GM21737 (cell line): Measurements from ENCODE around the gene KIAA0825.

Source experiments
- ATAC-seq: cut with Tn5 transposase; IDR thresholded peaks from one replicate; pipeline ENCODE4 v1.9.1; 2021; ENCODE audit warnings: mild to moderate bottlenecking, moderate library complexity; ENCODE audit not compliant: unreplicated experiment

KIAA0825 gene

DNA sequence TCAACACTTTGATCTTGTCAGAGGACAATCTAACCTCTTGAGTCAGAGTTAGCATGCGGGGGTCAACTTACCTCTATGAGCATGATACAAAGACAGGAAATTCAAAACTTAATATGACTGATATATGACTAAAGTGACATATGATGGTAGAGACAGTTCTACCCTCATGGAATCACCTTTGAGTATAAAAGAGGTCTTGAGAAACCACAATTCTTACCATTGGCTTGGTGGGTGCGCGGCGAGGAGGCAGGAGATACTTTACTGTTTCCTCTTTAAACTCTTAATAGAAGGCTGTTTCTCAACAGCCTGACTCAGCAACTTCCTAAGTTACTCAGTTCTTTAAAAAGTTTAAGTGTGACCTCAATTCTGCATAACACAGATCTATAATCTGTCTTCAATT is 372.8 kb downstream of the KIAA0825 start:
- no peak for ATAC-seq

DNA sequence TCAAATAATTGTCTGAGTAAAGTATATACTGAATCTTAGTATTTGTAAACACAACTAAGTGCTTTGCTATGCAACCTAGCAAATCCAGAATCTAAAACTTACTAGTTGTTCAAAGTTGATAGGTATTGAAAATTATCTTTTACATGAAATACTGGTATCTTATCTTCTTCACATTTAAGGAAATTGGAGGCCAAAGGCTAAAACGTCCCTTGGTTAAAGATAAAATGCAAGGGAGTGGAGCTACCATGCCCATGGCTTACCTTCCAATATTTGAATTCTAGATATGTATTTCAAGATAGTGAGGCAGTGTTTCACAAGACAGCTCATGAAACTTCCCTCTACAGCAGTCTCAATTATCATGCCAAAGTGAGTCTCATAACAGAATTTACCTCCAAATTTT is 373.5 kb downstream of the KIAA0825 start:
- ATAC-seq: no peak

DNA sequence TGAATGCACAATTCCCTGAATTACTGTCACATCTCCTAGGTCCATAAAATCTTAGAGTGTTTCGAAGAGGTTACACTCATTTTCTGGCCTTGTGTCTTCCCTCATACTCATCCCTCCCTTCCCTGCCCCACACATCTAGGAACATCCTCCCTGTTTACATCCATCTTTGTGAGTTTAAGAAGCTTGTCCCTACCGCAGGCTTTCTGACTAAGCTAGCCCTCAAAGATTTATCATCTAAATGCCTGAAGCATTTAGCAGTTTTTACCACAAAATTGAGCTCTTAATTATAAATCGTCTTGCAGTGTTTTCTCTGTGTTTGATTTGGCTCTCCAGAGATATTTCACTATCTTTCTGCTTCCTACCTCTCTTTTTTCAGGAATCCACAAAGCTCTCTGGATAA is 374.8 kb downstream of the KIAA0825 start:
- no peak for ATAC-seq

DNA sequence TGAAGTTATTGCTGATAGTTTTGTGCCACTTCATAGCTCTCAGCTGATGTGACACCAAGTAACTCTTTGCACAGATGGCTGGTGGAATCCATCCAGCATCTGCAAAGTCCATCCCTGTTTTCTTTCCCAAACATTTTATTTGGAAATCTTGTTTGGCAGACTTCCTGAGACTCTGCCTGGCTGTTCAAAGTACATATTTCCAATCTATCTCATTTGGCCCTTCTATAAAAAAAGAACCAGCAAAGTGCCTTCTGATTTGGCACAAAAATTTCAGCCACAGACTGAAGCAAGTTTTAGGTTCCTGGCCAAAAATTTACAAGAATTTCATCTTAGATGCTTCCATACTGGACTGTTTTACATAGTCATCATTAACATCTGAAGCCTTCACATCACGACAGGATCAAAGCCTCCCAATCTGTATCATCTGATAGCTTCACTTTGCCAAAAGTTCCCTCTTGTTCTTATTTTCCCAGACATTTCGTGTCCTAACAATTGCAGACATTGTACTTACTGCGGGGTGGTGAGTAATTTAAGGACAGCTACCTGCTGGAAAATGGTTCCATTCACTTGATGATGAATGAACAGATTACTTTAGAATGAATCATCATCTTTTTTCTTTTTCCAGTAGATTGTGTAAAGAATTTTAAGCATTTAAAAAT is 377.3 kb downstream of the KIAA0825 start:
- no peak for ATAC-seq

DNA sequence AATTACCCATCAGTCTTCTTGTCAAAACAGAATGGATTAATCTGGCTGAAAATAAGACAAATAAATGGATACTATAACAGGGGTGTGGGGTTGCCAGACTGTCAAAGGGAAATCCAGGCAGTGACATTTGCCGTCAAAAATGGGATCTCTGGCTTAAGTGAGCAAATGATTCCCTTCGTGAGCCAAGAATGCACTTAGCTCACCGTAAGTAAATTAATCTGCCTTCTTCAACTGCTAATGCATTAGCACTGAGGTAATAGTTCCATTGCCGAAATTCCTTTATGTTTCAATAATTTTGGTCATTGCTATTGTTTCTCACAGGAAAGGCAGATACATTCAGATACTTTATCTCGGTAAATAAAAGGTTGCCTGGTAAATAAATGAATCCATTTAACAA is 377.8 kb downstream of the KIAA0825 start:
- no peak for ATAC-seq

DNA sequence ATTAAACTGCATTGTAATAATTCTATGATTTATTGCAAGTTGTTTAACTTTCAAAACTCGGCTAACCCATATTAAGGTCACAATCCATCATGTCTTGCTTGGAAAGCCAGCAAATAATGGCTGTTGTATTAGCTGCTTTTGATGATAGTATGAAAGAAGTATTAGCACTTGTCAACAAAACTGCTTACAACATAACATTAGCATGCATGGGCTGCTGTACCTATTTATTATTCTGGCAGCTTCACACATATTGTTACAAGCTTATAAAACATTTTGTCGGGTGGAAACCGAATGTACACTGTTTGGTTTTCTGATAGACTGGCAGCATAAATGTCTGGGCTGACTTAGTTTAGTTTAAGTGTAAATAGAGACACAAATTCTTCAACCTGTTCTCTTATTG is 378.3 kb downstream of the KIAA0825 start:
- no peak for ATAC-seq

DNA sequence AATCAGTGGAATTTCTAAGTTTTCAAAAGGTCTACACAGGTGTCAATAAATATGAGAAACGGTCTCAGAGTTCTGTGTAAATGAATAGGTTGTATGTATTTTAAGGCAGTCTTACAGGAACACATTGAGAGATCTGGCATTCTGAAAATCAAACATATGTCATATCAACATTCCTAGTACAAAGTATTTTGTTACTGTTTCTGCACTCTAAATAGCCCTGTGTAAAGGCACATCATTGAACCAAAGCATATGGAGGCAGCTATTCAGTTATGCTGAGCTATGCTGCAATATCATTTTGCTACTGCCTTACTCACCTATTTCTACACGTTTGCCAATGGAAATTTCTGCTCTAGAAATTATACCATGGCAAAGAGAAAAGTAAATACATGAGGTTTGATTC is 379.1 kb downstream of the KIAA0825 start:
- no peak for ATAC-seq

DNA sequence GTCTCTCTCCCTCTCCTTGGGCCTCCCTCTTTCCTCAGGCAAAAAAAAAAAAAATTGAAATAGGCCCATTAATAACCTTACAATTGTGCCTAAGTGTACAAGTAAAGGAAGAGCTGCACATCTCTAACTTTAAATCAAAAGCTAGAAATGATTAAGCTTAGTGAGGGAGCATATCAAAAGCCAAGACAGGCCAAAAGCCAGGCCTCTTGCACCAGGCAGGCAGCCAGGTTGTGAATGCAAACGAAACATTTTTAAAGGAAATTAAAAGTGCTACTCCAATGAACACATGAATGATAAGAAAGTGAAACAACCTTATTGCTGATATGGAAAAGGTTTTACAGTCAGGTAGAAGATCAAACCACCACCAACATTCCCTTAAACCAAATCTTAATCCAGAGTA is 383.4 kb downstream of the KIAA0825 start:
- no peak for ATAC-seq

DNA sequence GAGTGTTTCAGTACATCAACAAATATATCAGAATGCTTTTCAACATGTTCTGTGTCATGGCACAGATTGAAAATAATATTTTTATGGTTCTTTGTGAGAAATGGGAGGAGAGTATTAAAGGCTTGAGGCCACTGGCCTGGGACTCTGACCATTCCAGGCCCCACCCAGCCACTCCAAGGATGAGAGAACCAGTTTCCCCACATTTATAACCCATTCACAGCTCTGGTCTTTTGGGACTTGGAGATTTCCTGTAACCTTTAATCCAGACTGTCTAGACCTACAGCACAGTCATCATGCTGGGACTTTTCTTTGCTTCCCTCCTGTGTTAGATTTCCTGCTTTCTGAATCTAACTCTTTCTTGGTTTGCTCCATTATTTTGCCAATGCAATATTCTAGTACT is 389.6 kb downstream of the KIAA0825 start:
- ATAC-seq: no peak

DNA sequence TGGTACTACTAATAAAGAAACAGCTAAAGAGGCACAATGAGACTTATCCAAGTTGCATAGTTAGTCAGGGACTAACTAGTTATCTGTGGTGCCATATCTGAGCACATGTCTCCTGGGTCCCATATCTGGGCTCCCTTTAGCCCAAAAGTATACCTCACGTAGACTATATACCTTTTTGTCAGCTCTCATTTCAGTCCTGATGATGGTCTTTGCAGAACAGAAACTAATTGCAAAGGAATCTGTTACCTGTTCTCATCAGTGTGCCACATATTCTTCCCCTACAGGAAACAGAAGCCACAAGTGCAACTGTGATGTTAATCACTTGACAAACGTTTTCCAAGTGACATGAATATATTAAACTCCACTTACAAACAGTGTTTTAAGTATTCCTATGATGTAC is 395.2 kb downstream of the KIAA0825 start:
- ATAC-seq: no peak

DNA sequence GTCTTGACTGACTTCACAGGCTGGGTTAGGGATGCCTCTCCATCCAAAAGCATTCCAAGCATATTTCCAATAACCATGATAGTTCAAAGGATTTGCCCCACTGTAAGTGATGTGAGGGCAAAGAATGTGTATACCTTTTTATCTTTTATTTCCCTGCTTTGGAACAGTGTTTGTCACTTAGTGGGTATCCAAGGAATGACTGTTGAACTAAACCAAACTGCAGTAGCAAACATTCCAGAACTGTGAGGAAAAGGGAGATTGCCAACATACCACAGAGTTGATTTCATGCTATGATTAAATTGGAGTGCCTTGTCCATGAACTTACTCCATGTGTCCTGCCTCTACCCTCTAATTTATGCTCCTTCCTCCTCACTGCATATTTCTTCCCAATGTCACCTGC is 400.0 kb downstream of the KIAA0825 start:
- ATAC-seq: no peak

DNA sequence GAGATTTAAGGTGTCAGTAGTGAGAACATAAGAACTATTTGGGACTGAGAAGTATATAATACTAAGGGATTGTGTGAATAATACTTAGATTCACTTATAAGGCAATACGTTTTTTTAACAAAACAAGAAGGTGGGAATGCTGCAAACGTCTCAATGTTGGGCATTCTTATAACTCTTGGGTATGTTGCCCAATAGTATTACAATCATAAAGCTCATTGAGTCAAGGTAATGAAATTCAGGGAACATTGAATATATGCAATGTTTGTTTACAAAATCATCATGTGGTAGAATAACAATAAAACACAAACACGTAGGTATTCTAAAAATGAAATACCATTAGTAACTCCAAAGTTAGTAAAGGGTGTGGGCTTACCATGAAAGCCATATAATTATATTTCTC is 400.7 kb downstream of the KIAA0825 start:
- no peak for ATAC-seq

DNA sequence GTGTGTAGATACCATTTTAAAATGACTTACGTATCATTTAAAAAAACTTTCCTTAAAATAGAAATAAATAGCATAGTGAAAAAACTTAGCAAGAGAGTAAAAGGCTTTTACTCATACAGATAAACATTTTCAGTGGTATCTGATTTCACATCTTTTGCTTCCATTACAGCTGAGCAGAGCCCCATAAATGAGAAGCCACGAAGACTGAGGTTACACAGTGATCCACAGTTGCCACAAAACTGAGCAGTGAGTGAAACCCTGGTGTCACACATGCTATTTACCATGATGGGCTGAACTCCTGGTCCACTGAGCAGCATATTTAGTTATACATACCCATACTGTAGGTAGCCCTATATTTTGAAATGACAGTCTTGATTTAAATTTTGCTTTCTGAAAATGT is 401.2 kb downstream of the KIAA0825 start:
- ATAC-seq: no peak

DNA sequence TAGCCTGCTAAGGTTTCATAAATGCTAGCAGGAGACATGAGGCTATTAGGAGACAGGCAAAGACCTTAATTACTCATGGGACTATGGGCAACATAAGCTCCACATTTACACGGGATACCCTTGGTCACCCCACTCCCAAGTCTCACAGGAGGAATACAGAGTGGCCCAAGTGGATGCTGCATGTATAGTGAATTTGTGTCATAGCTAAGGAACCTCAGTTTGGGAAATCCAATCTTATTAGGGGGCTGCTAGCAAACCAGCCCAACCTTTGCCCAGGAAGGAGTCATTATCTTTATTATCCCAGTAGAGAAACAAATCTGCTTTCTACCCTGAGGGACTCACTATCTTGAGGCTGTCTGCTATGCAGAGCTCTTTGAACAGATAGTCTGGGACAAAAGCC is 405.9 kb downstream of the KIAA0825 start:
- ATAC-seq: no peak

DNA sequence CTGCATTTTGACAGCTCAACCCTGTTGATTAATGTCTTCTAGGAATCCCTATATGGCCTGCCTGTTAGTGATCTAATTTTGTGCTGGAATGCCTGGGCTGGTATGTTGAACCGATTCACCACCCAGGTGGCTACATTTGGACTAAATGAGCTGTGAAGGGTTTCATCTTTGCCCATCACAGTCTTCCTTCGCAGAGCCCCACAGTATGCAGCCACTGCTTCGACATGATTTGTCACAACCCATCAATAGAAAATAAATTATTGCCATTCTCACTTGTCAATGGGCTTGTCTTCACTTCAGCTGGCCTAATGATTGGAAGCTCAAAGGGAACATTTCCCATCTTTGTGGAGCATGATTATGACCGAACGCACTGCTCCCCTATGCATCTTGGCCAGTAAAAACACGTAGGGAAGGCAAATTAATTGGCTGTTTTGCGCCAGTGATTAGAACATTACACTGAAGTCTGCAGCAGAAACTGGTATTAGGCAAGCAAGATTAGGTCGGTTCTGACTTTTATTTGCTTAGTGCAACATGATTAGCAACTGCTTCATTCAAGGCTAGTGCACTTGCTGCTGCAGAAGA is 408.5 kb downstream of the KIAA0825 start:
- ATAC-seq: no peak

DNA sequence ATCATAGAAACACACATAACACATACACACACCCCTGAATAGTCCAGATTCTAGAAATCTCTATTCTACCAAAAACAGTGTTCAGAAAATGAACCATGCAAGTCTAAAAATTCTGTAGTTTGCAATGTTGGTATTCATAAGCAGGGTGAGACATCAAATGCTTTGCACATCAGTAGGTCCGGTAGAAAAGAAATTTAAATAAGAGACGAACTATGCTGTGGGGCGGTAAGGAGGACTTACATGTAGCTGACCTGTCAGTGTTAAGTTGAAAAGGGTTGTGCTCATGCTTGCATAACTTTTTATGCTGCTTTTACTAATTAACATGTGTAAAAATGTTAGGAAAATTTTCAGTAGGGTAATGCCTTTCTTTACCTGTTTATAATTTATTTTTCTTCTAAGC is 409.1 kb downstream of the KIAA0825 start:
- no peak for ATAC-seq

DNA sequence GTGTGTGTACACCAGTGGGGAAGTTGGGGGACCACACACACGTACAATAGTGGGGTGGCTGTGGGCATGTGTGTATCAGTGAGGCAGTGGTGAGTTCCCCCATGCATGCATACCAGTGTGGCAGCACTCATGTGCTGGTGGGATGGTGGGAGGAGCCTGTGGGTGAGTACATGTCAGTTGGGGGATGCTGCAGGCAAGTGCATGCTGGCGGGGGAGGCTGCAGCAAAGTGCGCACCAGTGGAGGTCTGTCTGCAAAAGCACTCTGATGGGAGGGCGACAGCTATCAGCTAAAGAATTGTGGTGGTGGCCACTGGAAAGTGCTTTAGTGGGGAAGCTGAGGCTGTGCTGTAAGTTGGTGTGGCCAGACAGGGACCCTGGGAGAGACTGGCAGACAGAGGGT is 418.8 kb downstream of the KIAA0825 start:
- no peak for ATAC-seq

DNA sequence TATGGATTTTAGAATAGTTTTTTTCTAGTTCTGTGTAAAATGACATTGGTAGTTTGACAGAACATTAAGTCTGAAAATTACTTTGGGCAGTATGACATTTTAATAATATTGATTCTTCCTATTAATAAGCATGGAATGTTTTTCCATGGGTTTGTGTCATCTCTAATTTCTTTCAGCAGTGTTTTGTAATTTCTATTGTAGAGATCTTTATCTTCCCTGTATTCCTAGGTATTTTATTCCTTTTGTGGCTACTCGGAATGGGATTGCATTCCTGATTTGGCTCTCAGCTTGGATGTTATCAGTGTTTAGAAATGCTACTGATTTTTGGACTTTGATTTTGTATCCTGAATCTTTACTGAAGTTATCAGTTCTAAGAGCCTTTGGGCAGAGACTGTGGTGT is 420.4 kb downstream of the KIAA0825 start:
- no peak for ATAC-seq

DNA sequence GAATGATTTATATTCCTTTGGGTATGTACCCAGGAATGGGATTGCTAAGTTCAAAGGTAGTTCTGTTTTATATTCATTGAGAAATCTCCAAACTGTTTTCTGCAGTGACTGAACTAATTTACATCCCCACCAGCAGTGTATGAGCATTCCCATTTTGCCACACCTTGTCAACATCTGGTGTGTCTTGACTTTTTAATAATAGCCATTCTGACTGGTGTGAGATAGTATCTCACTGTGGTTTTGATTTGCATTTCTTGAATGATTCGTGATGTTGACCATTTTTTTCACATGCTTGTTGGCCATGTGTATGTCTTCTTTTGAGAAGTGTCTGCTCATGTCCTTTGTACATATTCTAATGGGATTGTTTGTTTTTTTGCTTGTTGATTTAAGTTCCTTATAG is 421.5 kb downstream of the KIAA0825 start:
- no peak for ATAC-seq

DNA sequence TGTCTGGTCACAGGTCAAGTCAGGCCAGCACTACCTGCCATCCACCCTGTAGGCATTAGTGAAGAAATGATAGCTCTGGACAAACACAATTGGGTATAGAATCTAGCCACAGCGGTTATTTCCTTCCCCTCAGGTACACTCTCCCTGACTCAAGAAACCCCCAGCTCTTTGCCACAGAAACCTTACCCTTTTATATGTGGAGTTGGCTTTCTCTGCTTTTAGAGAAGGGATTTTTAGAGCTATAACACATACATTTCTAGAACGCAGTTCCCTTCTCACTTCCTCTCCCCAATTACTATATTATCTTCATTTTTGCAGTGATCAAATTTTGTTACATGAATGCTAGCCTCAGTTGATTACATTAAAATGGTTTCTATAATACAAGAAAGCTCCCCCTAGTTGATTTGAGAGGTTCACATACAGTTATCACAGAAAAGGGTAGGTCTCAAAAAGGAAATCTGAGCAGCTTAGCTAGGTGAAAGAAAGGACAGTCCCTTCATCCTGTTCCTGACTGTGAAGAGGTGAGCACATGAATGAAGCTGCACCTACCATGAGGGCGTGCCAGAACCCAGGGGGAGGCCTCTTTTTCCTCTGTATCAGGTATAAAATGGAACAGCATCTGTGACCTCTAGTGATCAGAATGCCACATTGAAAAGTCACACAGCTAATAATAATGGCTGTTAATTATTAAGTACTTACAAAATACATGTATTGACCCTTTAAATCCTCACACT is 425.6 kb downstream of the KIAA0825 start:
- ATAC-seq: no peak

DNA sequence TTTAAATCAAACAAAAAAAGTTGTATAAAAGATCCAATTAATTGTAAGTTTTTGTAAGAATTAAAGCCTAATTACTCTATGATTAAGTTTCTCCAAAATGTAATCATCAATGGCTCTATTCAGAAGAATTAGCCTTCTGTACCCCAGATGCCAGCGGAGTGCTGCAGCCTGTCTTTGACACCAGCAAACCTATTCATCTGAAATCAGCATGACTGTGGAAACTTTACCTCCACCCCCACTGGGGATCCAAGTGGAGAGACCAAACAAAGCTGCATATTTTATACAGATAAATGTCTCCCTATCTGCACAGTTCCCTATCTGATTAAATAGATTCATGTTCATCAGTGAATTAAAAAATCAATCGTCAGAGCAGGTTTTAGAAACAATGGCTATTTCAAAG is 426.8 kb downstream of the KIAA0825 start:
- ATAC-seq: no peak

DNA sequence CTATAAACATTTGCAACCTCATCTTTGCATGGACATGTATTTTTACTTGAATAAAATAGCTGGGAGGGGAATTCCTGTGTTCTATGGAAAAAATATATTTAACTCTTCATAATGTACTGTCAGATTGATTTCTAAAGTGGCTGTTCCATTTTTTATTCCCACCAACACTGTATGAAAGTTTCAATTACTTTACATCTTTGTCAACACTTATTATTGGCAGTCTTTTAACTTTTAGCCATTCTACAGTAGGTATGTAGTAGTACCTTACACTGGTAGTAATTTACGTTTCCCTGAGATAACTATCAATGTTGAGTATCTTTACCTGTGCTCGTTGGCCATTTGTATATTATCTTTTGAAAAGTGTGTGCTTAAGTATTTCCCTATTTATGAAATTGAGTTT is 429.7 kb downstream of the KIAA0825 start:
- ATAC-seq: no peak

DNA sequence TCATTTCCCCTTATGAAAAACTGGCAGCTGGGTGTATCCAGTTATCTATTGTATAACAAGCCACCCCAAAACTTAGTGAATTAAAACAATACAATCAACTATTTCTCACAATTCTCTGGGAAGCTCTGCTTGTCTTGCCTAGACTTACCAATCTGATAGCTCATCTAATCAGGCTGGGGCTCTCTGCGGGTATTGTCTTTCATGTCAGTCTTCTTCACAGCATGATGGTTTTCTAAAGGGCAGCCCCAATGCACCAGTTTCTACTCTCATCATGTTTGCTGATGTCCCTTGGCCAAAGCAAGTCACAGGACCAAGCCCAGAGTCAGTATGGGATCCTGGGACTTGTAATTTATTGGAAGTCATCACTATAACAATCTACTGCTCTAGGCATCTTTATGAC is 433.5 kb downstream of the KIAA0825 start:
- ATAC-seq: no peak
